Neural cell (in vitro differentiated cells): ENCODE data around the gene ADARB2. TPM values are rescaled to one million over a fixed set of nuclear protein-coding genes. Genes with fewer than 3 reads are reported as not detected.
"Not testable (repeated sequence)": the region's sequence is repeated elsewhere in the genome, so short reads cannot be mapped to it uniquely, and the experiment has no call there.

ENCODE experiments used
- H2AFZ ChIP-seq: fragments of 200-600, 300-800 bp; sonication (generic), shearing (Covaris generic); 2 replicates; pipeline ENCODE4 v1.6.0; 2014; ENCODE audit warnings: low read depth, mild to moderate bottlenecking, antibody characterized with exemption, low read length, moderate library complexity
- H3F3A ChIP-seq: fragments of 200-600 bp; shearing (Covaris generic); 2 replicates; pipeline ENCODE4 v1.6.1; 2016; ENCODE audit warnings: mild to moderate bottlenecking, moderate library complexity, mixed read lengths, antibody characterized with exemption, low read length; ENCODE audit not compliant: insufficient read depth, poor library complexity, severe bottlenecking
- H3K27ac ChIP-seq: fragments of 200-600, 300-800 bp; sonication (generic), shearing (Covaris generic); 2 replicates; pipeline ENCODE4 v1.5.1; 2014; ENCODE audit warnings: mild to moderate bottlenecking, low read length, moderate library complexity
- H3K27me3 ChIP-seq: fragments of 300-800, 200-600 bp; sonication (generic), shearing (Covaris generic); 2 replicates; pipeline ENCODE4 v1.6.0; 2014; ENCODE audit warnings: mild to moderate bottlenecking, low read depth, low read length, moderate library complexity; ENCODE audit not compliant: insufficient read depth
- H3K36me3 ChIP-seq: fragments of 300-800, 200-600 bp; sonication (generic), shearing (Covaris generic); 2 replicates; pipeline ENCODE4 v1.5.1; 2014; ENCODE audit warnings: mild to moderate bottlenecking, antibody characterized with exemption, low read length, moderate library complexity; ENCODE audit not compliant: insufficient read depth
- H3K4me2 ChIP-seq: fragments of 300-800, 200-600 bp; sonication (generic), shearing (Covaris generic); 2 replicates; pipeline ENCODE4 v1.6.0; 2014; ENCODE audit warnings: mild to moderate bottlenecking, low read length
- H3K4me3 ChIP-seq: fragments of 300-800, 200-600 bp; sonication (generic), shearing (Covaris generic); 2 replicates; pipeline ENCODE4 v1.5.1; 2014; ENCODE audit warnings: mild to moderate bottlenecking, low read length, moderate library complexity
- H3K79me2 ChIP-seq: fragments of 200-600 bp; shearing (Covaris generic); replicated peaks from 2 replicates; pipeline ENCODE4 v1.6.0; 2014; ENCODE audit warnings: mild to moderate bottlenecking, low read length, moderate library complexity; ENCODE audit not compliant: insufficient read depth
- H3K9ac ChIP-seq: fragments of 300-800, 200-600 bp; sonication (generic), shearing (Covaris generic); 2 replicates; pipeline ENCODE4 v1.6.1; 2016; ENCODE audit warnings: mild to moderate bottlenecking, low read length, mixed read lengths
- H3K9me2 ChIP-seq: fragments of 200-600 bp; shearing (Covaris generic); 2 replicates; pipeline ENCODE4 v1.6.1; 2016; ENCODE audit warnings: mild to moderate bottlenecking, low read length, mixed read lengths; ENCODE audit not compliant: insufficient read depth
- H3K9me3 ChIP-seq: fragments of 200-600, 300-800 bp; sonication (generic), shearing (Covaris generic); 2 replicates; pipeline ENCODE4 v1.6.1; 2016; ENCODE audit warnings: mild to moderate bottlenecking, mixed run types, low read length, moderate library complexity, mixed read lengths
- H4K20me1 ChIP-seq: fragments of 200-600 bp; shearing (Covaris generic); 2 replicates; pipeline ENCODE4 v1.6.1; 2016; ENCODE audit warnings: mild to moderate bottlenecking, mixed run types; ENCODE audit not compliant: insufficient read depth
- CTCF ChIP-seq: fragments of 450-650 bp; IDR thresholded peaks from 2 replicates; pipeline ENCODE4 v1.5.1; 2014; ENCODE audit warnings: antibody characterized with exemption, mild to moderate bottlenecking, moderate library complexity; ENCODE audit not compliant: poor library complexity, severe bottlenecking
- EP300 ChIP-seq: fragments of 450-650 bp; conservative IDR thresholded peaks from 2 replicates; pipeline ENCODE4 v1.6.1; 2014; ENCODE audit warnings: antibody characterized with exemption, mild to moderate bottlenecking, moderate library complexity; ENCODE audit not compliant: poor library complexity, severe bottlenecking
- EZH2 ChIP-seq: fragments of 200-600, 300-800 bp; shearing (Covaris generic), sonication (generic); IDR thresholded peaks from 2 replicates; pipeline ENCODE4 v1.6.1; 2014; ENCODE audit warnings: antibody characterized with exemption, low read length, borderline replicate concordance, mild to moderate bottlenecking; ENCODE audit not compliant: insufficient read depth, poor library complexity, severe bottlenecking
- MXI1 ChIP-seq: fragments of 450-650 bp; conservative IDR thresholded peaks from 2 replicates; pipeline ENCODE4 v1.6.1; 2014; ENCODE audit warnings: antibody characterized with exemption, mild to moderate bottlenecking; ENCODE audit not compliant: poor library complexity, severe bottlenecking
- POLR2AphosphoS5 ChIP-seq: IDR thresholded peaks from 2 replicates; pipeline ENCODE4 v1.6.1; 2012
- RAD21 ChIP-seq: fragments of 450-650 bp; conservative IDR thresholded peaks from 2 replicates; pipeline ENCODE4 v1.6.1; 2014; ENCODE audit warnings: antibody characterized with exemption, mild to moderate bottlenecking, moderate library complexity
- REST ChIP-seq: IDR thresholded peaks from 2 replicates; pipeline ENCODE4 v1.6.1; 2012; ENCODE audit warnings: borderline replicate concordance
- SMC3 ChIP-seq: fragments of 450-650 bp; conservative IDR thresholded peaks from 2 replicates; pipeline ENCODE4 v1.6.1; 2014; ENCODE audit warnings: antibody characterized with exemption, mild to moderate bottlenecking, moderate library complexity; ENCODE audit not compliant: poor library complexity
- TAF1 ChIP-seq: IDR thresholded peaks from 2 replicates; pipeline ENCODE4 v1.6.1; 2012; ENCODE audit warnings: low read depth
- polyA plus RNA-seq: library from polyadenylated mRNA; depleted of rRNA; stranded (reverse); fragments of >200 nt; gene quantifications from 2 replicates; pipeline ENCODE4 v1.2.3, GENCODE V29; 2014

The ADARB2 gene
- polyA plus RNA-seq, 1 donor from 2014 or later = 3.6 TPM

DNA sequence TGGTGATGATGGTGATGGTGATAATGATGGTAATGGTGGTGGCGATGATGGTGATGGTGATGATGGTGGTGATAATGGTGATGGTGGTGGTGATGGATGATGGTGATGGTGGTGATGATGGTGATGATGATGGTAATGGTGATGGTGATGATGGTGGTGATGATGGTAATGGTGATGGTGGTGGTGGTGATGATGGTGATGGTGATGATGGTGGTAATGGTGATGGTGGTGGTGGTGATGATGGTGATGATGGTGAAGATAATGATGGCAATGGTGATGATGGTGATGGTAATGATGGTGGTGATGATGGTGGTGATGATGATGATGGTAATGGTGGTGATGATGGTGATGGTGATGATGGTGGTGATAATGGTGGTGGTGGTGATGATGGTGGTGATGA lies 517.5 kb downstream of the ADARB2 start:
- not testable (repeated sequence) for H2AFZ ChIP-seq, H3K9me2 ChIP-seq, H4K20me1 ChIP-seq, H3K9me3 ChIP-seq, H3F3A ChIP-seq, H3K27me3 ChIP-seq, H3K9ac ChIP-seq, H3K36me3 ChIP-seq, H3K4me2 ChIP-seq, H3K79me2 ChIP-seq, H3K27ac ChIP-seq, H3K4me3 ChIP-seq

- H3K9me2 ChIP-seq = no peaks in the 10 kb centered on the region
- H3K4me3 ChIP-seq = no peak overlapping the region
These were observed 519.7 kb downstream of the ADARB2 start for GRCh38 chr10:1217661-1218060.

More at GRCh38 chr10:1217661-1218060, 519.7 kb downstream of the ADARB2 start:
- no peaks in the 10 kb centered on the region for H3K79me2 ChIP-seq
- no peaks in the 10 kb centered on the region for H3K36me3 ChIP-seq
- H2AFZ ChIP-seq = no peak overlapping the region
- H3K9ac ChIP-seq = no peak overlapping the region
- no peaks in the 10 kb centered on the region for H3F3A ChIP-seq
- no peaks in the 10 kb centered on the region for H3K9me3 ChIP-seq
- H3K27ac ChIP-seq = no peak overlapping the region
- no peaks in the 10 kb centered on the region for H3K27me3 ChIP-seq
- no peak for TF ChIP-seq CTCF
- TF ChIP-seq REST = no peak
- no peak for TF ChIP-seq TAF1
- no peak for TF ChIP-seq EZH2
- no peak for TF ChIP-seq EP300
- no peak for TF ChIP-seq SMC3
- no peak for TF ChIP-seq POLR2AphosphoS5
- TF ChIP-seq MXI1 = no peak
- TF ChIP-seq RAD21 = no peak
- no peak overlapping the region for H3K4me2 ChIP-seq
- no peaks in the 10 kb centered on the region for H4K20me1 ChIP-seq
